ENCODE results near the gene C1orf146.

DNA sequence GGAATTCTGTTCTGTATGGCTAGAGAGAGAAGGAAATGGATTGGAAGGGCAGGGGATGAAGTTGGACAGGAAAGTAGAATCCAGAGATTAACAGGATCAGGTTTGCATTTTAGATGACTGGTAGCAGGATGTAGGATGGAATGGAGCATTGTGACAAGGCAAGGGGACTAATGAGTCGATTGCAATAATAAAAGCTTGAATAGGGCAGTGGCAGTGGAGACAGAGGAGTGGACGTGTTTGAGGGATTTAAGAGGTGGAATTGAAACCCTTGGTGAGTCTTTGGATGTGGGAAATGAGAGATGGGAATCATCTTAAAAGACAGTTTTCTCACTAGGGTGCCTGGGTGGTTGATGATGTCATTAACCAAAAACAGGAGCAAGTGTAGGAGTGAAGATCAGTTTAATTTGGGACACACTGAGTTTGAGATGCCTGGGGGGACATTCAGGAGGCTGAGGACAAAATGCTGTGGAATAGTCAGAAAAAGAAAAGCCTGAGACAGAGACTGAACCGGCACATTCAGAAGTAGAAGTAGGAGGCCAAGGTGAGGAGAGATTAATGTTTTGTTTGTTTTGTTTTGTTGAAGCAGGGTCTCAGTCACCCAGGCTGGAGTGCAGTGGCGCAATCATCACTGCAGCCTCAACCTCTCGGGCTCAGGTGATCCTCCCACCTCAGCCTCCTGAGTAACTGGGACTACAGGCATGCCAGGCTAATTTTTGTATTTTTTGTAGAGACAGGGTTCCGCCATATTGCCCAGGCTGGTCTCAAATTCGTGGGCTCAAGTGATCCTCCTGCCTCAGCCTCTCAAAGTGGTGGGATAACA is 29.1 kb upstream of the C1orf146 start:
- TF ChIP-seq, protein P1, sequence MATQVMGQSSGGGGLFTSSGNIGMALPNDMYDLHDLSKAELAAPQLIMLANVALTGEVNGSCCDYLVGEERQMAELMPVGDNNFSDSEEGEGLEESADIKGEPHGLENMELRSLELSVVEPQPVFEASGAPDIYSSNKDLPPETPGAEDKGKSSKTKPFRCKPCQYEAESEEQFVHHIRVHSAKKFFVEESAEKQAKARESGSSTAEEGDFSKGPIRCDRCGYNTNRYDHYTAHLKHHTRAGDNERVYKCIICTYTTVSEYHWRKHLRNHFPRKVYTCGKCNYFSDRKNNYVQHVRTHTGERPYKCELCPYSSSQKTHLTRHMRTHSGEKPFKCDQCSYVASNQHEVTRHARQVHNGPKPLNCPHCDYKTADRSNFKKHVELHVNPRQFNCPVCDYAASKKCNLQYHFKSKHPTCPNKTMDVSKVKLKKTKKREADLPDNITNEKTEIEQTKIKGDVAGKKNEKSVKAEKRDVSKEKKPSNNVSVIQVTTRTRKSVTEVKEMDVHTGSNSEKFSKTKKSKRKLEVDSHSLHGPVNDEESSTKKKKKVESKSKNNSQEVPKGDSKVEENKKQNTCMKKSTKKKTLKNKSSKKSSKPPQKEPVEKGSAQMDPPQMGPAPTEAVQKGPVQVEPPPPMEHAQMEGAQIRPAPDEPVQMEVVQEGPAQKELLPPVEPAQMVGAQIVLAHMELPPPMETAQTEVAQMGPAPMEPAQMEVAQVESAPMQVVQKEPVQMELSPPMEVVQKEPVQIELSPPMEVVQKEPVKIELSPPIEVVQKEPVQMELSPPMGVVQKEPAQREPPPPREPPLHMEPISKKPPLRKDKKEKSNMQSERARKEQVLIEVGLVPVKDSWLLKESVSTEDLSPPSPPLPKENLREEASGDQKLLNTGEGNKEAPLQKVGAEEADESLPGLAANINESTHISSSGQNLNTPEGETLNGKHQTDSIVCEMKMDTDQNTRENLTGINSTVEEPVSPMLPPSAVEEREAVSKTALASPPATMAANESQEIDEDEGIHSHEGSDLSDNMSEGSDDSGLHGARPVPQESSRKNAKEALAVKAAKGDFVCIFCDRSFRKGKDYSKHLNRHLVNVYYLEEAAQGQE (IDR thresholded peaks at IDR 0.05; ENCODE audit: low read depth): no peak
- TF ChIP-seq TAF1 (IDR thresholded peaks at IDR 0.05; ENCODE audit: low read depth) (no peak), CREB1 (IDR thresholded peaks at IDR 0.05; ENCODE audit: low read depth) (no peak), YY1 (IDR thresholded peaks at IDR 0.05; ENCODE audit: low read depth) (no peak), TCF12 (IDR thresholded peaks at IDR 0.05; ENCODE audit: low read depth) (no peak)
- TF ChIP-seq, protein P2, sequence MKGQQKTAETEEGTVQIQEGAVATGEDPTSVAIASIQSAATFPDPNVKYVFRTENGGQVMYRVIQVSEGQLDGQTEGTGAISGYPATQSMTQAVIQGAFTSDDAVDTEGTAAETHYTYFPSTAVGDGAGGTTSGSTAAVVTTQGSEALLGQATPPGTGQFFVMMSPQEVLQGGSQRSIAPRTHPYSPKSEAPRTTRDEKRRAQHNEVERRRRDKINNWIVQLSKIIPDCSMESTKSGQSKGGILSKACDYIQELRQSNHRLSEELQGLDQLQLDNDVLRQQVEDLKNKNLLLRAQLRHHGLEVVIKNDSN (IDR thresholded peaks at IDR 0.05): no peak

All from Ishikawa (cell line).